T-helper 1 cell treated with Interleukin-12 subunit alpha and Interleukin-12 subunit beta and Interleukin-4 antibody, amounts not matched to agents 30 ng/mL and 1 ng/mL, for 36 hours (primary cell): Measurements from ENCODE around the gene RPRD1B. TPM values are rescaled to one million over a fixed set of nuclear protein-coding genes. Genes with fewer than 3 reads are reported as not detected.

ENCODE experiments used
- intact Hi-C: fragments of 100-400 bp; cut with micrococcal nuclease; formaldehyde crosslinking; loops from one replicate; pipeline ENCODE4 v1.15.1; 2024
- total RNA-seq: library from RNA; stranded (reverse); gene quantifications from 2 replicates; pipeline ENCODE4 v1.2.3, GENCODE V29; 2022

Gene RPRD1B
- total RNA-seq, 1 donor from 2014 or later: 51.9 TPM

DNA sequence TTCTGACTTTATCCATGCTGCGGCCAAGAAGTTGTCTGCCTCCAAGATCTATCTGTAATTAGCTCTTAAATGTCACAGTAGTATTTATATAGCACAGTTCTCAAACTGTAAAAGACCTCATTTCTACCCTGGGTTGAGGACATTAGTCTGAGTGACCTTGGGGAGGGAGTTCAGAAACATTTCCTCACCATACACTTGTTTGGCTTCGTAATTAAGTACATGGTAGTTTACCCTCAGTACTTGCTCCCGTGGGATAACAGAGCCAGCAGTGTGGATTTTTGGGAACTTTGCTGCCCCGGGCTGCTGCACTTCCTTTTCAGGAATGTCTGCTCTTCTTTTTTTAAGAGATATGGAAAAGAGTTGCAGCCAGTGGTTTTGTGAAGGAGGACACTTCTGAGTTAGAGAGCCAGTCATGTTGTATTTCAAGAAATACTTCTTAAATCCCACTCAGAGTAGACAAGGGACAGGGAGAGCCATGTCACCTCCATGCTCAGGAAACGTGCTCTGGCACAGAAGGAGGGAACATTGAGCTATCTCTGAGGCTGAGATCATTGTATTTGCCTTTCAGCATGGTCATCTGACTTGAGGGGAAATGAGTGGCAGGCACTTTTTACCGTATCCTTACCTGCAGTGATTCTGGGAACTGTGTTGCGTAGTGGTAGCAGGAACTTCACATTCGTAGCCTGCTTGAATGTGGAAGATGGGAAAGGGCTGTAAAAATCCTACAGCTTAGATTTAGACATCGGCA lies 33.6 kb downstream of the RPRD1B start:
- intact Hi-C loops: no loop called here

DNA sequence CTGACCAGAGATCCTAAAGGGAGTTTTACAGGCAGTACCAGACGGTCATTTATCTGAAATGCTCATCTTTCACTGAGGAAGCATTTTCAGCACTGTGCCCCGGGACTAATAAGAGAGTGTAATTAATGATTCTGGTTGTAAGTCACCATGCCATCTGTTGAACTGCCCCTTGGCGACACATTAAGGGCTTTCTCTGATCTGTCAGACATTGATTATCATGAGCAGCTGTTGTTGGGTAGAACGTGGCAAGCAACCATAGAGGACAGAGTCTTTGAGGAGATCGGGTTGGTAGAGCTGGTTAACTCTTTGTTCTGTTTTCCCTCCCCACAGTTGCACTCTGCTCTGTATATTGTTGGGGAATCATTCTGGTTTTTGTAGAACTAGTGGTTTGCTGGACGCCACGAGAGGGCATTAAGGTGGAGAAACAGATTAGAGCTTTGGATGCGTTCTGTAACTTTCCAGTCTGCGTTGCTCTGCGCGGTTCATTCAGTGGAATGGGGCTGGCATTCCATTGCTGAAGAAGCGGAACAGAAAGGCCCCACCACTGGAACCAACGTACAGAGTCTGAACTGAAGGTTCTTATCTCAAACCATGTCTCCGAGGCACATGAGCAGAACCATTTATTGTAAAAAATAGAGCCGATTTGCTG lies 34.3 kb downstream of the RPRD1B start:
- intact Hi-C loops: no loop called here

DNA sequence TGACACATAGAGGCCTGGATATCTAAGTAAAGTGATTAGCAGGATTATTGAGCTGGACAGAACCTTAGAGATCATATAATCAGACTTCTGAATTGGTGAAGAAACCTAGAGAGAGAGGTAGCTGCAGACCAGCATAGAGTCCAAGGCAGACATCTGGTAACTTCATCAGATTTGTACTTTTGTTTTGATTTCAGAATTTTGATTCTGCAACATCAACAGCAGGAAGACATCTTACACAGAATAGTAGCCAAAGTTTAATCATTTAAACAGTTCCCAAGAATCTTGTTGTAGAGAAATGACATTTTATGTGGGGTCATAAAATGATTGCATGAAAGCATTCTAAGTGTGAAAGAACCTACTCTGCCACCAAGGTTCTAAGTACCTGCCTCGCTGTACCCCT lies 39.4 kb downstream of the RPRD1B start:
- intact Hi-C loops: loop anchor here (1.0 kb wide), 4 partner anchors 21 to 509 kb away; partner anchors contain the start of gene TGM2

DNA sequence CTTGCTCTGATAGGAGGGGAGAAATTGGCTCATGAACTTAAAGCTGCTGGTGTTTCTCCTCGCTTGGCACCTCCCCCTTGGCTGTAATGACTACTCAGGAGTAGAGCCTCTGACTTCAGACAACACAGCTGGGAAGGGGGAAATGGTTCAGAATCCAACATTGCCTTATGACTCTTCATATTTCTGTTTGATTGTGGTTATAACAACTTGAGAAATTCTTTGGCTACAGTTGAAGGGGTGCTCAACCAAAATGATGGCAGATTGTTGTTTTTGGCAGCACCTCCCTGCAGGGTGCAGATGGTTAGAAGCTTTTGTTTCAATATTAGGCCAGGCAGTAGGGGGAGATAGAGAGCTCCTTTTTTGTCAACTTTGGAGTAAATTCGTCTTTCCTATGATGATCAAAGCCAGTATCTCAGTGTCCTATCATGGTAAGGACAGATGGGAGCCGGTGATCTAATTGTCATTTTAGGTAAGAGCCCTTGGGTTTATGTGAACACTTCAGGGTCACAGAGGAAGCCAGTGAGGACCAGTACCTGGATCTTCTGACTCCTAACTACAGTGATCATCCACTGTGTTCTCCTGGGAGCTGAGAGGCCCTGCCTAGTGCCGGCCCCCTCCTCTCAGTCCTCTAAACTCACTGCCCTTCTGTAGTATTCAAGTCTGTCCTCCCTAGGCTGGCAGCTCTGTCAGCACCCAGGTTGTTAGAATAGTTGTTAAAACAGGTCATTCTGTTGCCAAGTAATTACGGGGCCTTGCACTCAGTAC lies 39.9 kb downstream of the RPRD1B start:
- intact Hi-C loops: loop anchor here (1.0 kb wide), 4 partner anchors 21 to 509 kb away; partner anchors contain the start of gene TGM2

DNA sequence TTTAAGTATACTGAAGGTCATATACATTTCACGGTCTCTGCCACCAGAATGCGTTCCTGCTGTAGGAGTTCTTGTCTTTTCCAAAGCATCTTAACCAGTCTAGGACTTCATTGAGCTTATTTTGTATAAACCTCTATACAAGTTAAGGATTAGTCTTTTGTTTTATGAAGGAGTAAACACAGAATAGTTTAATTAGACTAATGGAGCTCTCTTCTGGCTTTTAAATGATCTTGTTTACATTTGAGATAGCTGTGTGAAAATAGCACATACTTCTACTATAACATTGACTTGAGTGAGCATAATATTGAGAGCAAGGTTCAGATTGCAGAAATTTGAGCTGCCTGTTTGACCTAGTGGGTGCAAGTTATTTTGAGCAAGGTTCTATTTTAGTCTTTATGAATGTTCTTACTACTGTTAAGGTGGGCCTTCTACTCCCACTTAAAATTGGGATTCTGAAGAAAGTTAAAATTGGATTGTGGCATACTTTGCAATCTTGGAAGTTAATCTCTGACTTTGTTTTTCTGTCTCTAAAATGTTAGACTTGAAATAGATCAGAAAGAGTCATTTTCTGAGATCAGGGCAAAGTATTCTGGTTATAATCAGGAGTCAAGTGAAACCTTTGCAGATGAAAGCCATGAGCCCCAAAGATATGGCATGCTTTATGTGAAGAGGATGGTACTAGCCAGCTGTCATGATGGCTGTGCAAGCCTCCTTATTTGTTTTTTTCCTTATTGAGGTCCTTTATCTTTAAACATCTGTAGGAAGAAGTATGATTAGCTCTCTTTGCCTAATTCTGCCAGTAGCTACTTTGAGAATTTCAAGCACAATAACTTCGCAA lies 41.8 kb downstream of the RPRD1B start:
- intact Hi-C loops: no loop called here

DNA sequence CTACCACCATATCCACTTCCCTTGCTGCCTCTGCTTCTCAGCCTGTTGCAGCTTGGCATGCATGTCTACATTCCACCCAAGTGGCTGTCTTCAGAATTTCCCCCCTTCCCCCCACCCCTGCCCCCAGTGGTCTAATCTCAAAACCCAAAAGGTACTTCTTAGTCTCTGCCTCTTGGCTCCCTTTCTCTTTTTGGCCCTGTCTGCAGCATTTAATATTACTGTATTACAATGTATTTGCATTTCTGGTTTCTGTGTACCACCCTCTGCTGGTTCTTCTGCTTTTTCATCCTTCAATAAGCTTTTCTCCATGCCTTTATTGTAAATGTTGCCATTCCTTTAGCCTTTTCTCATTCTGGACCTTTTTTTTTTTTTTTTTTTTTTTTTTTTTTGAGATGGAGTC lies 43.0 kb downstream of the RPRD1B start:
- intact Hi-C loops: no loop called here

DNA sequence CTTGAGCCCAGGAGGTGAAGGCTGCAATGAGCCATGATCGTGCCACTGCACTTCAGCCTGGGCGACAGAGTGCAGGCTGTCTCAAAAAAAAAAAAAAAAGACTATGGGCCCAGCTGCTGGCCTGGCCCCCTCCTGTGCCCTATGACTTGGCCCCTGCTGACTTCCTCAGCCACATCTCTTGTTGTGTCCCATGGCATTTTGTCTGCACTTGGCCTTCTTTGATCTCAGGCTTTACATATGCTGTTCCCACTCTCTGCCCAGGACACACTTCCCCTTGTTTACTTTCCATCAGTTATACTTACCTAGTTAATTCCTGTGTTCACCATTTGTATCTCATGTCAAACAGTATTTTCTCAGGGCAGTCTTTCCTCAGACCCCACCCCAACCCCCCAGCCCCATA lies 44.5 kb downstream of the RPRD1B start:
- intact Hi-C loops: no loop called here

DNA sequence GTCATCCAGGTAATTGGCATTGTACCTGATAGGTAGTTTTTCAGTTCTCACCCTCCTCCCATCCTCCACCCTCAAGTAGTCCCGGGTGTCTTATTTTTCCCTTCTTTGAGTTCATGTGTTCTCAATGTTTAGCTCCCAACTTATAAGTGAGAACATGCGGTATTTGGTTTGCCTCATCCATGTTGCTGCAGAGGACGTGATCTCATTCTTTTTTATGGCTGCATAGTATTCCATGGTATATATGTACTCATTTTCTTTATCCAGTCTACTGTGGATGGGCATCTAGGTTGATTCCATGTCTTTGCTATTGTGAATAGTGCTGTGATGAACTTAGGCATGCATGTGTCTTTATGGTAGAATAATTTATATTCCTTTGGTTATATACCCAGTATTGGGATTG lies 45.8 kb downstream of the RPRD1B start:
- intact Hi-C loops: no loop called here

DNA sequence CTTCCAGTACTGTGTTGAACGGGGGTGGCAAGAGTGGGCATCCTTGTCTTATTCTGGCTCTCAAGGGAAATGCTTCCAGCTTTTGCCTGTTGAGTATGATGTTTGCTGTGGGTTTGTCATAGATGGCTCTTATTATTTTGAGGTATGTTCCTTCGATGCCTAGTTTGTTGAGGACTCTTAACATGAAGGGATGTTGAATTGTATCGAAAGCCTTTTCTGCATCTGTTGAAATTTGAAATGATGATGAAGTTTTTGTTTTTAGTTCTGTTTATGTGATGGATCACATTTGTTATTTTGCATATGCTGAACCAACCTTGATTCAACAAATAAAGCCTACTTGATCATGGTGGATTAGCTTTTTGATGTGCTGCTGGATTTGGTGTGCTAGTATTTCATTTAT lies 48.0 kb downstream of the RPRD1B start:
- intact Hi-C loops: no loop called here

DNA sequence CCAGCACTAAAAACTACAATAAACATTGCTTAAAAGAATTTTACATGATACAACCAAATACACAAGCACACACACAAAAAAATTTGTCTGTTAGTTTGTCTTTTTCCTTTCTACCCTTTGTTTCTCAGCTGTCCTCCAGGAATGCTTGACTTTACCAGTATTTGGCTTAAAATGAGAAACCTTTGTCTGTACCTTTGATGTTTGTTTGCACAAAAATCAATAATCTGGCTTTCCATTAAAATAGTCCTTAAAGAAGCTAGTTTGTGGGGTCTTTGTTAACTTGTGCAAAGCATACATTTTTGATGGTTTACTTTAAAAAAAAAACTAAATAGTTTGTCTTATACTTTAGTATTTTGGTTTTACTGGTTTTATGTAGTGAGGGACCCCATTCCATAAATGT lies 49.3 kb downstream of the RPRD1B start:
- intact Hi-C loops: no loop called here

DNA sequence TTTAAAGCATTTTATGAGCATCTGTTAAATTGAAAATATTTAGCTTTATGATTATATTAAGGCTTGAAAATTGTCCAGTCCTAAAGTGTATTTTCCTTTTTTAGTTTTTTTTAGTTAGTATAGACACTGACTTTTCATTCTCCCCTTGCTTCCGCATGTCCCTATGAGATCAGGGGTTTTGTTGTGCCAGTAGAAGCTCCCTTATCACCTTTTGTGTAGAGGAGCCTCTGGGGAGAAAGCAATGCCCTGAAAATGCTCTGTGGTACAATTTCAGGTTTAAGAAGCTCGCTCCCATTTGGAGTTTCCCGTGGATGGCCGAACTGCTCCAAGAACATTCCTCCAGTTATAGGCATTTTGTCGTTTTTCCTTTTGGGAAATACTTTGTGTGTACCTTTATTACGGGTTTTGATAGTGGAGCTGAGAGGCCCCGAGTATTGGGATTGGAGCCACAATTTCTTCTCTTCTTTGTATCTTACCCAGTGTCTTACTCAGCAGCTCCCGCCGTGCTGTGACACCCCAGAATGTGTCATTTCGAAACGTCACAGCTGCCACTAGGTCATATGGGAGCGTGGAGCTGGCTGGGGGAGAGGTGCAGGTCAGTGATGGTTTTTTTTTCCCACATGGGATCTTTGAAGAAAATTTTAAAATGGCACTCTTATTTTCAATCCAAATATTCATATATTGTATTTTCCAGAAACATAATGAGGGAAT lies 49.9 kb downstream of the RPRD1B start:
- intact Hi-C loops: no loop called here

DNA sequence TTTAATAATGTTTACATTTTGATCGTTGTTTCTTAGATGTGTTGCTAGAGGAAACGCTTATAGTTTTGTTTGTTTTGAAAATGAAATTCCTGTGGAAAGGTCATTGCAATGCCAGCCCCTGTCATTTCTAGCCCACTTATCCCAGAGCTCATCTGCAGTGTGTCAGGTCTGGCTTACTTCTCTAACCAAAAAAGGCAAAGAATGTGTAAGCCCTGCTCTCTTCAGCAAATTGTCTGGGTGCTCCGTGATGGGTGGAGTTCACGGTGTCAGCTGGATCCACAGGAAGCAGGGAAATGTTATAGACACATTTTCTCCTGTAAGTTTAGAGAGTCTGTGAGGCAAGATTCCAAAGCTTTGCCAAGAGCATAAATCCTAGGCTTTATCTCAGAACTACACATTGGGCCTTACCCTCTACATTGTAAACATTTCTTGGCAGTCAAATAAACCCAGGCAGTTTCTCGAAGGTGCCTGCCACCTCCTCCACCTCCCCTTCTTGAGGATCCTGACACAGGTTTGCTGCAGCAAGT lies 50.9 kb downstream of the RPRD1B start:
- intact Hi-C loops: no loop called here

DNA sequence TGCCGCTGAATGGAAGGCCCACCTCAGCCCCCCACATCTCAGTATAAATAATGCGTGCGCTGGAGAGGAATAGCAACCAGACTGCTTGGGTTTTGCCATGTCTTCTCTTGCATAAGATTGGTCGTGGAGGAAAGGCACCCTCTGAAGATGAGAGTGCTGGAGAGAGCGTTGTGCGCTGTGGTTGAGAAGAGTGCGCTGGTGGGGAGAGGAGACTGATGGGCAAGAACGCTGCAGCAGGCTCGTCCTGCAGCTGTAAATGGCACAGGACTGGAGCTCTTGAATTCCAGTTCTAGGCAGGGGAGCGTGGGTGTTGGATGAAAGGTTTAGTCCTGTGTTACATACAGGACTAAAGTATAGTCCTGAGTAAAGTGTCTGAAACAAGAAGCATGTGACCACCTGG lies 51.5 kb downstream of the RPRD1B start:
- intact Hi-C loops: no loop called here

DNA sequence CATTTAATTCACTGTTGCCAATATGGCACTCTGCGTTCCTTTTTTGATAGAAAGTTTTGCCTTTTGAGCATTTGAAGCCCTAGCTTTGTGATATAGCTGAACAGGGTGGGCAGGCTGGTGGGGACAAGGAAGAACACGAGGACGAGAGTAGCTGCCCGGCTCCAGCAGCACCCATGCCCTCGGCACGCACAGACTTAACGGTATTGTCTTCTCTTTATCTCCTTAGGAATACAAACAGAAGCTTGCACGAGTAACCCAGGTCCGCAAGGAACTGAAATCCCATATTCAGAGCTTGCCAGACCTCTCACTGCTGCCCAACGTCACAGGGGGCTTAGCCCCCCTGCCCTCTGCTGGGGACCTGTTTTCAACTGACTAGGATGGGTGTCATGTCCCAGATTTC lies 56.0 kb downstream of the RPRD1B start:
- intact Hi-C loops: no loop called here

DNA sequence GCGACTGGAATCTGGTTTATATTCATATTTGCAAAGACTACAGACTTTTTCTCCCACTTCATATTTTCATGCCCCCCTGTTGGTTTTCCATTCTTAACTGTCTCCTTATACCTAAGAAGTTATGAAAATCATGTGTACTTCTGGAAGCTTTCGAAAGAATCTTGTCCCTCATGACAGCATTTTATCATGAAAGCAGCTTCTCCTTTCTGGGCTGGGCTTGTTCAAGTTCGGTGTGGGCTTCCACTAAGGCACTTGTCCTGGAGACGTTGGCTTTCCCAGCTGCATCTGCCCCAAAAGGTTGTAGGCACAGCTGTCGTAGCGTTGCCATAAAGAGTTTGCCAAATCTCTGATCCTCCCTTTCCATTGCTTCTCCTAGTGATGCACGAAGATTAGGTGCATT lies 56.5 kb downstream of the RPRD1B start:
- intact Hi-C loops: loop anchor here (5.0 kb wide), 1 partner anchor 77 kb away; the partner anchor contains the start of gene TGM2

DNA sequence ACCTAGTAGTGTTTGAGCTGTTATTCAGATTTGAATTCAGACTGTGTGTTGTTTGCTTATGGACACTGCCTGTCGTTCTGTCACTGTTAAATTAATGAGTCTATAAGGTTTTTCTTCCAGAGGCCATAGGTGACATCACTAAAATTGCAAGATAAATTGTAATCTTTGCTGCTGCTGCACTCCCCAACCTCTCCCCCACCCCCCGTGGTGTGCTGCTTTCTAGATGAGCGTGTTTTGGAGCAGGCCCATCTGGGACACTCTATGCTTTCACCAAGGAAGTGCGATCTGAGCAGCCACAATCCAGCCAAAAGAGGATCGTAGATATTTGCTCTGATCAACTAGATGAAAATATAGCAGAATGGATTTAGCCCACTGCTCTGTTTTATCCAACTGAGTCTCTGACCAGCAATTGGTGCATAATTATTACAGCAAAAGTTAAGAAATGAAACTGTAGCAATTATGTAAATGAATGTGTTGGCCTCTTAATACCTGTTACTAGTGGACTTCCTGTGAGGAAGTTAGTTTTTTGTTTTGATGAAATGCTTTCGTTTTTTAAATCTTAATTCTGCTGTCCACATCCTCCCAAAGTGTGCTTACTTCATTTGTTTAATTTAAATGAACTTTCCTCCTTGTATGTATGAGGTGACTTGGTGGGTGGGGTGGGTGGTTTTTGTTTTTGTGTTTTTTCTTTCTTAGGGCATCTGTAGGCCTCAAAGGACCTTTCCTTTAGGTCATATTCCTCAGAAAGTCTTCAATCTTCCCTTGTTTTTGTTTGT lies 58.1 kb downstream of the RPRD1B start:
- intact Hi-C loops: loop anchor here (5.0 kb wide), 1 partner anchor 76 kb away; the partner anchor contains the start of gene TGM2

DNA sequence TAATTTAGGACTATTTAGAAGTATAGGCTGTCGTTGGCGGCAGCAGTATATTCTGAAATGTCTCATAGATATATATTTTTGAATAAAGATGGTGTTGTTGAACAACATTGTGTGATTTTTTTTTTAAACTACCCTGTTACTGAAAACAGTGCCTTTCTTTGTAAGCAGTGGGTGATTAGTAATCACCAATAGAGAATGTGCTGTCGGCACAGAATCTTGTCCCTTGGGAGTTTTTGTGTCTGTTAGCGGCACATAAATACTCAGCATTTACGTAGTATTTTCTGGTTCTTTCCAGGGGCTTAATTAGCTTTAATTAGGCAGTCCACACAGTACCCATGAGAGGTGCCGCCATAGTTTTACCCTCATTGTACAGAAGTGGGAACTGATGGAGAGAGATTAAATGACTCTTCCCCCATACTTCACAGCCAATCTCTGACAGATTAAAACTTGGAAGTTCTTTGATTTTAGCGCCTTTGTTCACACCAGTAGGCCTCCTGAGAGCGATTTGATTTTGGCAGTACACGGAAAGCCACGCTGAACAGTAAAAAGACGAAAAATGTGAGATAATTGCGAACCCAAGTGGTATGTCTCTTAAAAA lies 58.8 kb downstream of the RPRD1B start:
- intact Hi-C loops: loop anchor here (5.0 kb wide), 1 partner anchor 75 kb away; the partner anchor contains the start of gene TGM2

DNA sequence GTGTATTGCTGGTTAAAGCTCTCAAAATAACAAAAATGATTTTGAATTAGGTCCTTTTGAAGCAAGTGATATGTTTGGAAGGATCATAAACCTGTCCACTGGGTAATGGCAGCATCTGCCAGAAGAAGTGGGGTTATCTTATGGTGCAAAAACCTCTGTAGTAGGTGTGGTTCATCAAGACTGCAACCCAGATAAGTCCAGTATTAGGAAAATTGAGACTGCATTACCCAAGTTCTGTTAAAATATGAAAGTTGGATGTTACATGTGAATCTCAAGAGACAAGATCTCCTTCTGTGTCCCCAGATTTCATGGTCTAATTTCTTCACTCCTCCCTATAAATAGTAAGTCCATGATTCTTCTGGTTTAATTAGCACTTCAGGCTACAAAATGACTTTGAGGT lies 59.4 kb downstream of the RPRD1B start:
- intact Hi-C loops: loop anchor here (5.0 kb wide), 1 partner anchor 74 kb away; the partner anchor contains the start of gene TGM2

DNA sequence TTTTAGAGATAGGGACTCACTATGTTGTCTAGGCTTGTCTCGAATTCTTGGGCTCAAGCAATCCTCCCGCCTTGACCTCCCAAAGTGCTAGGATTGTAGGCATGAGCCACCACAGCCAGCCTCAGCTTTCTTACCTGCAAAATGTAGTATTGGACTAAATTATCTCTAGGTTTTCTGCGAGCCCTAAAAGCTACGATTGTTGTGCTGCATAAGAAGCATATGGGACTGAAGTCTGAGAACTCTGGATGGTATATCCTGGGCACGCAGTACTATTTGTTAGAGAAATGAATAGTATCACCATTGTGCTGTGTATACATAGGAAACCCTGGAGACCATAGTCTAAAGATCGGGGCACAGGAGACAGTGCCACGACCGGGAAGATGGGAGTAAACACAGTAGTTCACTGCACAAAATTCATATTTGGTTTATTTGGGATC lies 60.1 kb downstream of the RPRD1B start:
- intact Hi-C loops: loop anchor here (1.0 to 5.0 kb wide), 2 partner anchors 20 to 74 kb away; partner anchors contain the start of gene TGM2
